SK-N-DZ (cell line): Measurements from ENCODE around the gene LRP1B.

Experiments
- DNase-seq: peaks from one replicate; pipeline ENCODE4 v3.0.0-alpha.2; 2015; ENCODE audit warnings: low spot score

The LRP1B gene

DNA sequence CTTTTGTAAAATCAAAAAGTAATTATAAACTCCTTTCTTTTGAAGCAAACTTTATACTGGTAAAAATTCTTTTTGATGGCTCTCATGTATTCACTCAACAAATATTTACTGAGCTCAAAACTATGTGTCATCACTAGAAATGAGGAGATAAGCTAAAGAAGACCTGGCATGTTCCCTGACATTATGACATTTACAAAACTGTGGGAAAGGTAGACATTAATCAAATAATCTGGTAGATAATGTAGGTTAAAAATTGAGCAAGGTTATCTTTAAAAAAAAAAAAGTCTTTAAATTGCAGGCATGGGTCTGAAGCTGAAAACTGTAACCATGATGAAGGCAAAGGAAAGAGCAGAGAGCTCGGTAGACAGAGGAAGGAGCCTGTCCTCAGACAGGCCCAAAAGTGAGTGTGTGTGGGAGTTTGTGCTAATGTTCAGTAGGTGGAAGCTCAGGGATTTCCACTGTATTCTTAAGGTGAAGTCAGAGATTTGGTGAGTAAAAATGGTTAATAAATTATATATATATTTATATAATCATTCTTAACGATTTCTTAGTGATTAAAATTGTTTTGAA is 612.9 kb downstream of the LRP1B start:
- no peak for DNase-seq

DNA sequence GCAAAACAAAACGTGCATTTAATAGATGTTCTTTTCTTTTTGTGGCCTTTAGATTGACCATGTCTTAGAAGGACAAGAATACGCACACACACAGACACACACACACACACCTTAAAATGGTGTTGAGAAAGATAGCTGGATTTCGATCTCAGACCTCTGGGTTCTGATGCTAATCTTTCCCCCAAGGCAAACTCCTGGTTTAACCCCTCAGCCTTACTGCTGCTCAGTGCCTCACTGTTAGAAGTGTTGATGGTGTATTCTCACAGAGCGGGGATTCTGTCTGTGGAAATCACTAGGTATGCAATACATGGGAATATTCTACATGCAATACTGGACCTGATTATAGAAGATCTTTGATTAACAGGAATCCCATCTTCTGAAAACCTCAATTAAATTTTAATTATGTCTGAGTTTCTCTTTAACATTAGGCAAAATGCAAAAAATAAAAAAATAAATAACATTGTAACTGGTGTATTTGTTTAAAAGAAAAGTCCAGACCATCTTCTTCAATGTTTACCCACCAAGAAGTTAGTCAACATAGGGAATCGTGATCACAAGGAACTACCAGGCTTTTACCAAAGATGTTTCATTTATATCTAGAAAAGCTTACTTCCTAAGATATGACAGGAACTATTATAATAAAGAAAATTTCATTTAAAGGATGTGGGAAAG is 613.5 kb downstream of the LRP1B start:
- no peak for DNase-seq

DNA sequence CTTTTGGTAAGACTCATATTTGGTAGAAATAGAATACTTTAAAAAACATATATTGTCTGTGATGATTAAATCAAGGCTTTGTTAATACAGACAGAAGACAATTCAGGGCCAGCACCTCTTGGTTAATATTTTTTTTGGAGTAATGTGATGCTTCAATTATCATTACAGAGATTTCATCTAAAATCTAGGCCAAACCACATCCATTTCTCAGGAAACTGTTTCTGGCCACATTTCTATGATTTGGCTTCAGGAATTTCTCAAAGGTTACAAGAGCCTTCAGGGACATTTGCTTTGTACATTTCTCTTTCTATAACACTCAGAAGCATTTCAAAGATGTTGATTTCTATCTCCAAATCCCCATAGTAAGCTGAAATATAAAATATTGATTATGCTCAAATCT is 614.9 kb downstream of the LRP1B start:
- DNase-seq = no peak

DNA sequence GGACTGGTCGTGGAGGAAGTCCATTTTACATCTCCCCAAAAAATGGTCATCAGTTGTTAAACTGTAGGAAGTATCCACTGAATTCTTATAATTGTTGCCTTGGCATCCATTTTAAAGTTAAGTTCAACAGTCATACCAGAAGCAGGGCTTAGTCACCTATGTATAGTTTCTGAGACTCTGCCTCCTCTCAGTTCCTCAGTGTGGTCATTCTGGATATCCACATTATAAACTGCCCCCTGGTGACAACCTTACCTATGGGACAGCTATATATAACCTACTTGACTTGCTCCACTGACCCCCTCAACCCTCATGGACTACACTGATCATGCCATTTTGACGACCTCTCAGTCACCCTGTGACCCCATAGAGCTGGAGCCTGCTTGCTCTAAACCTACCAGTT is 617.0 kb downstream of the LRP1B start:
- no peak for DNase-seq

DNA sequence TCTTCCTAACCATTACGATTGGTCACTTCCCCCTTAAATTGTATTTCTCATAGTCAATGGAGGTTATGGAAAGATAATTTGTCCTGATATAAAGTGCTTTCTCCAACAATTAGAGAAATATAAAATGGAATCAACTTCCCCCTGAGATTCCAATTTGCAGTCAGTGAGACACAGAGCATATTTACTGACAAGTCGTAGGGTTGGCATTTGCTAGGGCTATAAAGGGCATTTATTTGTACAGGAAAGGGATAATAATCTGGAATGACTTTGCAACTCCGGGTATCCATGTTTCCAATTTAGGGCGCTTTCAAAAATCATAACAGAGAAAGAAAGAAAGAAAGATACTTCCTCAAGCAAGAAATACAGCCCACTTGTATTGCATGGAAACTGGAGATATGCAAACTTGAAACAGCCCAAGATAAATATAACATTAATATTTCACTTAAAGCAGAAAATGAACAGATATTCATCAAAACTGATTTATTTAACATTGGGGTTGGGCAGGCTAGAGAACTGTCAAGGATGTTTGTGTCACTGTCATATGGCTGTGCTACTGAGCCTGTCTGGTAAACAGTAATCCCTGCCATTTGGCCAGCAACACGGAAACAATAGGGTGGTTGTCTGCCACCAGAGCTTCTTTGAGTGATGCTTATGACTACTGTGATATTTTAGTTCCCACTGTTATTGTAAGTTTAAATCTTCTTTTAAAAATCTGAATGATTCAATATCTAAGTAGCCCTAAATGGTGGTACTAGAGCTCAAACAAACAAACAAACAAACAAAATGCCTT is 621.8 kb downstream of the LRP1B start:
- DNase-seq = no peak

DNA sequence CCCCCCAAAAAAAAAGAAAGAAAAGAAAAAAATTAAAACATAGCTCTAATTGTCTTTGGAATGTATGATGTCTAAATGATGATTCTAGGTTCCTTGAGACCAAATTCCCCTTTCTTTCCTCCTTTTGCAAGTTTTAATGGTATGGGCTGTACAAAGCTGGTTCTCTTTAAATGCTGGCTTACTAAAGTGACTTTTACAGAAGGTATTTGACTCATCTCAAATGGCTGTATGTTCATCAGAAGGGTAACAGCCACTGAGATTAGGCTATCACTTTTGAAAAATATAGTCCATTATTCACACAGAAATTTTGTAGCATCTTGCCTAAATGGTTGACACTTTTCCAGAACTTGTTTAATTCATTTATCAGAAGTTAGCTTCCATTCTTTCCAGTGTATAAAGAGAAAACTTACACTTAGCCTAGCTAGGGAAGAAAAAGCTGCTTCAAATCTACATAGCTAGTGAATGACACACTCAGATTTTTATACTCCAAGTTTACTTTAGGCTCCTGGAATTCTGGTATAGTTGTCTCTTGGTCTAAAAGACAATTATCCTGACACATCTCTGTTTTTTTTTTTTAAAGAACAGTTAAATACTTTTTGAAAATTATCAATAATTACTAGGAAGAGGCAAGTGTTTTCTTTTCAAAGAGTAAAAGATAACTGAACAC is 622.6 kb downstream of the LRP1B start:
- DNase-seq = no peak

DNA sequence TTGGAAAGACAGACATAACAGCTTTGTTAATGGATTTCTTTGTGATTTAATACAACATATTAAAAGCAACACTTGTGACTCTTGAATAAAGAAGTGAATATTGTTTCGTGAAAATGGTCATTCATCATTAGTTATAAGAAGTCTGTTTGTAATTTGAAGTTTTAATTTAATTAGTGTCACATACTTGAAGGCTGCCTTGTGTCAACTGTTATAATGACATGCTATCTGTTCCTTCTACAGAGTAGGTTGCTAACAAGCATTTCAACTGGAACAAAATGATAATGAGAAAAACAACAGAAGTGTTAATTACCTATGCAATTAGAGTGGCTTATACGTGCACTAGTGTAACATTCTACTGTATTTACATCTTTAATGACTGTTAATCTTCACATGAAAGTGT is 624.7 kb downstream of the LRP1B start:
- peak; percentile 45 for DNase-seq

DNA sequence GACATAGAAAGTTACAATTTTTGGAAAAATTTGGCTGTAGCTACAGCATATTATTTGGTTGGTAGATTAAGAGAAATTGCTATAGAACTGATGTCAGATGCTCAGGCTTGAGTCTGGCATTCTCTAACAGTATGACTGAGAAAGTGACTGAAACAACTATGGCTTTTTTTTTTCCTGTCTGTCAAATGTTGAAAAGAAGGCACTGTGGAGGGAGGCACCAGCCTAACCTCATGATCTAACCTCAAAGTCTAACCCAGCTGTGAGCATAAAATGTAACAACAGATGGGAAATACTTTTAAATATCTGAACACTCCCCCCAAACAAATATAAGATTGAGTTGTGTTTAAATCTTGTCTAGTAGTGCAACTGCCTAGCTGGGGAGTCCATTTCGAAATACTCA is 629.1 kb downstream of the LRP1B start:
- no peak for DNase-seq

DNA sequence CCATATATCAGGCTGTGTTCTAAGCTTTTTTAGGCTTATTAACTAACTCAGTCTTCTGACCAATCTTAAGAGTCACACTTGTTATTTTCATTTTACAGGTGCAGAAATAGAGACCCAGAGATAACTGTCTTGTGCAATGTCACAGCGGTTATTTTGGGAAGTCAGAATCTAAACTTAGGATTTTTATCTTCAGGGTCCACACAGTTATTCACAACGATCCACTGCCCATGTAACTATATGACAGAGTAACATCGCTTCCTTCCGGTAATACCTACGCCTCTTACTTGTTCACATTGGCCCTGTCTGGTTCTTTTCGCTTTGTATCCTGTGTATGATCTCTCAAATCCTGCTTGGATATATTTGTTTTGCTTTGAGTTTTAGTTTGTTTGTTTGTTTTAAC is 631.7 kb downstream of the LRP1B start:
- no peak for DNase-seq

DNA sequence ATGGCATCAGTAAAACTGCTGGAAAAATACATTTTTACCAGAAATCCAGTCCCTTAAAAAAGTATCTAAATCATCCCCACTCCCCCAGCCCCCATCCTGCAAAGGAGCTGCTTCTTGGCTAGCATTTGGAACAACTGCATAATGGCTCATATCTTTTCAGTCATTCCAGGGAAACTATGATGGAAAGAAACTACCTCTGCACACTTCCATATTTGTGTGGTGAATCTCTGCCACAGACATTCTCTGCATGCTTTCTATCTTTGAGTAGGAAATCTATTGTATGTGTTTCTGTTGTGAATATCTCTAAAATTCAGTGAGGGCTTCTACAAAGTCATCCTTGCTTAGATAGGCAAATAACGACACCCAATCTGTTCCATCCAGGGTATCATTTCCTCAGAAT is 632.3 kb downstream of the LRP1B start:
- DNase-seq = no peak

DNA sequence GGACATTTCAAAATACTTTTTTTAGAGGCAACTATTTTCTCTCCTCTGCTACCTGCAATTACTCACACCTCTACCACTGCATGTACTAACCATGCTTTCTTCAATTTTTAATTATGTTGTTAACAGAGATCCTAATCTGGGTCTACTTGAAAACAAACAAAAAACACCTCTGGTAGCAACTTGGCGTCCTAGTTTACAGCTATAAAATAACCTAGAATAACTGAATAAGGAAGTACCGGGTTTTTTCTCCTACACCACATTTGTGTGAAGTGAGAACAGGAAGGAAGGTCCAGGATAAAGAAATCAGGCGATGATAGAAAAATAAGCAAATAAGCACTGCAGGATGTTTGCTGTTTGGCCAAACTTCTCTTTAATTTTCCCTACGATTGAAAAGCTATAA is 633.5 kb downstream of the LRP1B start:
- no peak for DNase-seq

DNA sequence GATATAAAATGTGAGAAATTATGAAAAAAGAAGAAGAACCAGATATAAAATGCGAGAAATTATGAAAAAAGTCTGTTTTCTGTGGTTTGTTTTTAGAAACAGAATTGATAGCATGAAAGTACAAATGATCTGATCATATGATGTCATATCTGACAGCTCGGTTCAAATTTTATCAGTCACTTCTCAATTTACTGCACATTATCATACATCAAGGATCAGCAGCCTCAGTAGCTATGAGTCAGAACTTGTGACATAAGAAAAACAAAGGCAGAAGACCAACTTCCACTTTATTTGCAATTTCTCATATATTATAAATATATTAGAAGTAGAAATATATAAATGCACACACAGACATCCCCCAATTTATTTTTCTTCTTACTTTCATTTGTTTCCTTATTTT is 634.0 kb downstream of the LRP1B start:
- no peak for DNase-seq

DNA sequence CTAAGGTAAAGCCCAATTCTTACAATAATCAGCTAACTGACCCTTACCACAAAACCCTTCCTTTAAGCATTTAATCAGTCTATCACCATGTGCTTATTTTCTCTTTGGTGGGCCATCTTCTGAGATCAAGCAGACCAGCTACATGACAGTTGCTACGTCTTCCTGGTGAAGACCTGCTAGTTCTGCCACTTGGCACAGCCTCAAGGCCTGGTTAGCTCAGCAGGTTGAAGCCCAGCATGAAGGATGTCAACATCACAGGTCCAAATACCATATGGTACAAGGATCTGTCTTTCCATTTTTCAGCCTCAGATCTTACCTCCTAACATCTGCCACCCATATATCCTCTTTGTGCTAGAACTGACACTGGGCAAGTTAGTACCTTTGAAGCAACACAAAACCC is 636.9 kb downstream of the LRP1B start:
- DNase-seq = no peak

DNA sequence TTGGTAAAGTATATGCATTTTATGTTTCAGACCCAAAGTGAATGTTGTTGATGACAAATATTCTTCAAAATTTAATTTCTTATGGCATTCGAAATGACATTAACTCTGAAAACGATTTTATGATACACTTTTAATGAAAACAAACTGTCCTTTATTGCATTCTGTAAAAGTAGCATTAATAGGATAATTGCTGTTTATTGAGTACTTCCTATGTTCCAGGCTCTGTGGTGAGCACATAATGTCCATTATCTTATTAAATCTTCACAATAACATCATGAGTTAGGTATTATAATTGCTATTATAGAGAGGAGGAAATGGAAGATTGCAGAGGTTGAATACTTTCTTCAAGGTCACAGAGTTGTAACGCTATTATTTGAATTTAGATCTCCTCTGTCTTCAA is 638.0 kb downstream of the LRP1B start:
- DNase-seq = no peak

DNA sequence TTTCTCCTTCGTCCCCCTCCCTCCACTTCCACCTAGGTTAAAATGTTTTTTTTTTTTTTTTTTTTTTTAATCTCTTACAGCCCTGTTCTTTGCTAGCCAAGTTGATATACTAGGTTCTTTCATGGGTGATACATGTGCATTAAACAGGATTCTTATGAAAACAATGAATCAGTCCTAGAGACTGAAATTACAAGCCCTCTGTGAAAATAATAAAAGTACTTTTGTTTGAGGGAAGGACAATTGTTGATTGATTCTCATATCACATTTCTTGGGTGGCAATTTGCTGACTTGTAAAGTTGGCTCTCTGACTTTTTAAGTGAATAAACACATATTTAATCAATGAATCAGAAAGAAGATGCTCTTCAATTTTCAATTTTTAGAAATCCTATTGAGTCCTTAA is 639.9 kb downstream of the LRP1B start:
- no peak for DNase-seq

DNA sequence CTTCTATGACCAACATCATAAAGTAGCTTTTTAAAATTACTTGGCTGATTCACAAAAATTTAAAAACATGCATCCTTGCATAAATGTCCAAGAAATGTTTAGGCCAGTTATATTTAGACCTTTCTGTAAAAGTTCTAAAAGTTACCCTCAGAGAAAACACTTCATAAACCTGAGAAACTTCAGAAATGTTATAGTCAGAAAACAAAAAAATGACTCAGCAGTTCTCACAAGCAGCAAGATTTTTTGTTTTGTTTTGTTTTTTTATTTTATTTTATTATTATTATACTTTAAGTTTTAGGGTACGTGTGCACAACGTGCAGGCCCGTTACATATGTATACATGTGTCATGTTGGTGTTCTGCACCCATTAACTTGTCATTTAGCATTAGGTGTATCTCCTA is 648.1 kb downstream of the LRP1B start:
- DNase-seq = no peak

DNA sequence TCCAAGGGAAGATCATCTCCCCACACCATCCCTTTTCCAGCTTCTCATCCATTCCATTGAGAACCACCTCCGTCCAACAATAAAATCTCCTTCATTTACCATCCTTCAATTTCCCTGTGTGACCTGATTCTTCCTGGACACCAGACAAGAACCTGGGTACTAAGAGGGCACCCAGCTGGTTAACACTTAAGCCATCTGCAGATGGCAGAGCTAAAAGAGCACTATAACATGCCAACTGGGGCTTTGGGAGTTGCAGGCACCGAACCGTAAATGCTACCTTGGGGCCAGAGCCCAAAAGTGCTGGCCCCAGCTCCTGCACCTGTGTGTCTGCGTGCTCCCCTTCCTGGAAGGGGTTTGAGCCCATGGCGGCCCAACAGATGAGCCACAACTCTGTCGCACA is 655.0 kb downstream of the LRP1B start:
- no peak for DNase-seq

DNA sequence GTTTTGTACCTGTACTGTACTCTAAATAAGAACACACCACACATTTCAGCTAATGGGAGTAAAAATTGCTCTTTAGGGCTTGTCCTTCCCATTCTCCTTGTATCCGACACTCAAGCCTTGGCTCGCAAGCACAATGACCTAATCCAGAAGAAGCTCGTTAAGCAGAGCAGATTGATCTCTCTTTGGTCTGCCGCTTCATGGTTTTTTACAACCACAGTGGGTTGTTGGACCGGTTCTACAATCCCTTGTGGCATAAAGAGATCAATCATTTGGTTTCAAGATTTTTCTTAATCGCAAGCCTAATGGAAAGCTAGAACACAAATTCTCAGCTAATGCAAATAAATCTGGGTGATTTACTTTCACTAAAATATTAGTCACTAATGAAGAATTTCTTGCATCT is 662.1 kb downstream of the LRP1B start:
- no peak for DNase-seq

DNA sequence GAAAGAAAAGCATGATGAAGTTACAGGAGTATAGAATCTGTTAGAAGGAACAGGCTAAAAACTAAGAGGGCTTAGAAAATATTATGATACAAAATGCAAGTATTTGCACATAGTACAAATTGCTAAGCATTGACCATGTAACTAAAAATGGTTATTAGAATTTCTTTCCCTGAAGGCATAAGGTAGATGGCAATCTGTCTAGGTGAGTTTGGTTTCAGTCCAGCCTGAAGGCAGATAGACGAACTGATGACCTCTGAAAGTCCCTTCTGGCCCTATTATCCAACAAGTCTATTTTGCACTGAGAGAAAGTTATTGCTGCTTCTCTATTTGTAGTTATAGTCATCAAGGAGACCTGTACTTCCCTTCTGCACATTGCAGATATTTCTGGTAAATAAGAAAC is 663.5 kb downstream of the LRP1B start:
- no peak for DNase-seq

DNA sequence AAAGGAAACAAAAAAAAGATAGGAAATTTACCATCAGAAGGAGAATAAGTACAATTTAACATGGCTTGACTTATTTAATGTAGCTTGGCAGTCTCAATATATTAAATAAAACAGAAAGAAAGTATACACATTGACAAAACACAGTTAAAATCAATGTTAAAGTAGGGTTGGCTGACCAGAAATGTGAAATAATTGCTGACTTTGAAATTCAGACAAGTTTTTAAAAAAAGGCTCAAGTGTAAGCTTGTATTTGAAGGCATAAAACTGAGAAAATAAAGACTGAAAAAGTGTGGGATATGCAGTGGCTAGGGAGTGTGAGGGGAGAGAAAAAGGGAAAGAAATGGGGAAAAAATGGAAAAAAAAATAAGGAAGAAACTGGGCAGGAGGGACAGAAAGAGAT is 665.8 kb downstream of the LRP1B start:
- DNase-seq = no peak

DNA sequence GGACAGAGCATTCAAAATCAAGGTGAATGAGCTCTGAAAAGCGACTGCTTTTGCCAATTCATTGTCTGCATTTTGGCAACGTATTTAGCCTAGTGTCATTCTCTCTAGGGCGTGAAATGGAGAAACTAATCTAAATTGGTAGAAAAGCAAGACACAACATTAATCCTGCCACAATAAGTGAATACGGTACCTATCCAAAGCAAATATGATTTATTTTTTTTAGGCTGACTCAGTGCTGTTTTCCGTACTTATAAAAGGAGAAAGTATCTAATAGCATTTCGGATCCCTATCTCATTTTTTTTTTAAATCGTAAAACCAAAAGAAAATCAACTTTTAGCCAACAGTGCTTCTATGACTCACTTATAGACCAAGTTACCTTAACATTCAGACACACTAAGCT is 672.5 kb downstream of the LRP1B start:
- no peak for DNase-seq

DNA sequence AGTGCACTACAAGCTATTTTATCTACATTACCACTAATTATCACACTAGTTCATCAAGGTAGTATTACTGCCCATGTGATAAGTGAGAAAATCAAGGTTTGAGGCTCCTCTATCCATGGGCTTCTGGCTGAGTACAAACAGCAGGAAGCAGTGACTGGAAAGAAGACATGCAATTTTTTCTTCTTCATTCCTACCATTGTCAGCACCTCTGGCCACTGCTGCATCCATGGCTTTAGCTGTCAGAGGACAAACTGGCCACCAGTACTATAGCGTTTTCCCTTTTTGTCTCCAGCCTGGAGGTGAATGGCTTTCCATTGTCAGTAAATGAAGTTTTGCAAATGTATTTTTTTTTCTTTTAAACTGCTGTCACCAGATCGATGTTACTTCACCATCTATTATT is 674.9 kb downstream of the LRP1B start:
- DNase-seq = no peak
